ENCODE measurements around the gene SMARCD1. TPM values are rescaled to one million over a fixed set of nuclear protein-coding genes. Genes with fewer than 3 reads are reported as not detected.
A peak's percentile ranks its signal among the peaks of the same experiment; 100 is the strongest.

The SMARCD1 gene
- total and polyA plus RNA-seq, 7 donors: 11.7 to 21.1 (median 16.4) TPM

DNA sequence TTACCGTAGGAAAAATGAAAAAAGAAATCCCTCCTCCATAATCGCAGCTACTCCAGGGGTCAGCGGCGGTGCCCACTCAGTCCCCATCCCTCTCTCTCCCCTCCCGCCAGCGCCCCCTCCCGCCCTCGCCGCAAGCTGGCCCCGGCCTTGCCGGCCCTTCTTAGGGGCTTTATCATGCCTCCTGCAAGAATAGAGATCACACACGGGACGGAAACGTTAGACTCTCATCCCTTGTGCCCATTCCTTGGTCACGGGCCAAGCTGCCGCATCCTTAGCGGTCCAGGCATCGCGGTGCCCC is 26.2 kb downstream of the SMARCD1 start:
- Histone ChIP-seq H3K36me3 (ENCODE audit: insufficient read depth in 1 of 2, low read depth in 1 of 2) (peaks cover 0 to 37% of the 10 kb centered on the region in 2 donors), H3K4me1 (peaks cover 70% of the 10 kb centered on the region), H3K4me3 (peak overlapping the region; percentile 87), H3K27ac (peak overlapping the region; percentile 96), H3K9me3 (no peaks in the 10 kb centered on the region), H3K27me3 (ENCODE audit: insufficient read depth in 3 of 3, low read length in 2 of 3) (no peaks in the 10 kb centered on the region)
- TF ChIP-seq, protein P1, sequence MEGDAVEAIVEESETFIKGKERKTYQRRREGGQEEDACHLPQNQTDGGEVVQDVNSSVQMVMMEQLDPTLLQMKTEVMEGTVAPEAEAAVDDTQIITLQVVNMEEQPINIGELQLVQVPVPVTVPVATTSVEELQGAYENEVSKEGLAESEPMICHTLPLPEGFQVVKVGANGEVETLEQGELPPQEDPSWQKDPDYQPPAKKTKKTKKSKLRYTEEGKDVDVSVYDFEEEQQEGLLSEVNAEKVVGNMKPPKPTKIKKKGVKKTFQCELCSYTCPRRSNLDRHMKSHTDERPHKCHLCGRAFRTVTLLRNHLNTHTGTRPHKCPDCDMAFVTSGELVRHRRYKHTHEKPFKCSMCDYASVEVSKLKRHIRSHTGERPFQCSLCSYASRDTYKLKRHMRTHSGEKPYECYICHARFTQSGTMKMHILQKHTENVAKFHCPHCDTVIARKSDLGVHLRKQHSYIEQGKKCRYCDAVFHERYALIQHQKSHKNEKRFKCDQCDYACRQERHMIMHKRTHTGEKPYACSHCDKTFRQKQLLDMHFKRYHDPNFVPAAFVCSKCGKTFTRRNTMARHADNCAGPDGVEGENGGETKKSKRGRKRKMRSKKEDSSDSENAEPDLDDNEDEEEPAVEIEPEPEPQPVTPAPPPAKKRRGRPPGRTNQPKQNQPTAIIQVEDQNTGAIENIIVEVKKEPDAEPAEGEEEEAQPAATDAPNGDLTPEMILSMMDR (IDR thresholded peaks at IDR 0.05): no peak
- intact Hi-C loops (cut with DNase I): no loop called here
- 2 to 4% (median 3%) methylated on average over 19 of the region's 19 CpGs for WGBS, 3 donors
- DNase-seq (no peak), ATAC-seq (peak; percentile 0 to 11 (median 2))

DNA sequence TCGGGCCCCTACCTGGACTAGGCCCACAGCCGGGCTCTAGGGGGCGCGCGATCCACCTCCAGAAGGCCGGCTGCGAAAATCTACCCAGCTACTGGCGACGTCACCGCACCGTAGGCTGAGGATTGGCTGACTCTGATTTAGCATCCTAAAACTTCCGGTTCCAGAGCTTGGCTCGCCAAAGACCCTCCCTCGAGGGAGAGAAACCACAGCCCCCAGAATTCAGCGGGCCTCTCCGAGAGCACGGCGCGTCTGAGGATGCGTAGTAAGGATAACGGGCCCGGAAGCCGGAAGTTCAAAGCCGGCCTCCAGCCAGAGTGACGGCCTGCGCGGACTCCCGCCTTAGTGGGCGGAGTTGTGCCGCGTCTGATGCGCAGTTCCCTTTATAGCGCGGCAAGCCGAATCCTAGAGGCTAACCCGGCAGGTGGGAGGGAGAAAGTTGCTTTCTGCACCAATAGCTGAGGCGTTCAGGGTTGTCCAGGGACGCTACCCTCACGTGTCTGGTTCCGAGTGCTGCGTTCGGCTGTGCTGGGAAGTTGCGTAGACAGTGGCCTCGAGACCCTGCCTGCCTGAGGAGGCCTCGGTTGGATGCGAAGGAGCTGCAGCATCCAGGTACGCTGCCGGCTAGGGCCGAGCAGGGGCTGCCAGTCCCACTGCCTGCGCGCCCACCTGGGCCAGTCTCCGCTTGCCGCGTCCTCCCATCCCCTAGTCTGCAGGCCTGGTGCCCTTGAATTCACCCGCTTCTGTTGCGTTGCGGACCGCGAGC is 26.7 kb downstream of the SMARCD1 start, which contains the start of gene COX14:
COX14 (plus strand) TSS at position 544 of the 763 bp plus-strand sequence. CDS start 7,808 bp downstream, outside the sequence.
- Histone ChIP-seq H3K36me3 (ENCODE audit: insufficient read depth in 1 of 2, low read depth in 1 of 2) (peaks cover 0 to 32% of the 10 kb centered on the region in 2 donors), H3K4me3 (peak within 1 kb of the TSS; percentile 87), H3K9me3 (no peaks in the 10 kb centered on the region), H3K27ac (peak within 1 kb of the TSS; percentile 96), H3K4me1 (peaks cover 70% of the 10 kb centered on the region), H3K27me3 (ENCODE audit: insufficient read depth in 3 of 3, low read length in 2 of 3) (no peaks in the 10 kb centered on the region)
- intact Hi-C loops (cut with DNase I): loop anchor here (1.0 to 2.0 kb wide), 2 partner anchors 55 kb away; partner anchors contain the start of gene CERS5 (in 2 of the 2)
- ATAC-seq (peak; percentile 80 to 85 (median 83)), DNase-seq (peak; percentile 98 to 99)
- WGBS, 3 donors: 0% methylated on average over 54 to 59 of the region's 59 CpGs
- TF ChIP-seq, protein P1 (IDR thresholded peaks at IDR 0.05): peak; percentile 80

DNA sequence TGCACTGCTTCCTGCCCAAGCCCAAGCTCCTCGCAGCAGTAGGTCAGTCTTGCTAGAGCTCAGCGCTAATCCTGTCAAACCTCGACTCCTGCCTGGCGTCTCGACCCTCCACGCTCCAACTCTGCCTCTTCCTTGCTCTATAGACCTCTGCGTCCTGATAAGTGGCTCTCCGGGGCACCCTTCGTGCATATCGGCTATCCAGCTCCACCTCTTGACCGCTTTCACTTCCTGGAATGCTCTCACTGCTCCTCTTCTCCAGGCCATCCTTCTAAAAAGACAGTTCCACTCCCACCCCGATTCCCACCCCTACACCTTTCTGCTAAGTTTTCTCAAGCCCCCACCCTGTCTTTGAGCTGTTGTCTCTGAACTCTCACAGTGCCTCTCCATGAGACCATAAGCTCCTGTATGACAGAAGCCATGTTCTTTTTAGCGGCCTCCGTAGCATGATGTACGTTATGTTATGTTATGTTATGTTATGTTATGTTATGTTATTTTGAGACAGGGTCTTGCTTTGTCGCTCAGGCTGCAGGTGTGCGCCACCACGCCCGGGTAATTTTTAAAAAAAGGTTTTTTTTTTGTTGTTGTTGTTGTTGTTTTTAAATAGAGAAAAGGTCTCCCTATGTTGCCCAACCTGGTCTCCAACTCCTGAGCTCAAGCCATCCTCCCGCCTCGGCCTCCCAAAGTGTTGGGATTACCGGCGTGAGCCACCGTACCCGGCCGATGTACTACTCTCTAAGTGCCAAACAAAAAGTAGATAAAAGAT is 27.5 kb downstream of the SMARCD1 start:
- Histone ChIP-seq H3K27me3 (ENCODE audit: insufficient read depth in 3 of 3, low read length in 2 of 3) (no peaks in the 10 kb centered on the region), H3K9me3 (no peaks in the 10 kb centered on the region), H3K4me3 (peak overlapping the region; percentile 87), H3K27ac (peak overlapping the region; percentile 96), H3K4me1 (peaks cover 74% of the 10 kb centered on the region), H3K36me3 (ENCODE audit: insufficient read depth in 1 of 2, low read depth in 1 of 2) (peaks cover 0 to 24% of the 10 kb centered on the region in 2 donors)
- intact Hi-C loops (cut with DNase I): loop anchor here (1.0 to 2.0 kb wide), 2 partner anchors 54 to 55 kb away; partner anchors contain the start of gene CERS5 (in 2 of the 2)
- DNase-seq: no peak
- WGBS, 3 donors: 18 to 22% (median 19%) methylated on average over 26 of the region's 26 CpGs
- TF ChIP-seq, protein P1 (IDR thresholded peaks at IDR 0.05): no peak
- peak in 2 of 4 donors; percentile 0 to 8 for ATAC-seq

DNA sequence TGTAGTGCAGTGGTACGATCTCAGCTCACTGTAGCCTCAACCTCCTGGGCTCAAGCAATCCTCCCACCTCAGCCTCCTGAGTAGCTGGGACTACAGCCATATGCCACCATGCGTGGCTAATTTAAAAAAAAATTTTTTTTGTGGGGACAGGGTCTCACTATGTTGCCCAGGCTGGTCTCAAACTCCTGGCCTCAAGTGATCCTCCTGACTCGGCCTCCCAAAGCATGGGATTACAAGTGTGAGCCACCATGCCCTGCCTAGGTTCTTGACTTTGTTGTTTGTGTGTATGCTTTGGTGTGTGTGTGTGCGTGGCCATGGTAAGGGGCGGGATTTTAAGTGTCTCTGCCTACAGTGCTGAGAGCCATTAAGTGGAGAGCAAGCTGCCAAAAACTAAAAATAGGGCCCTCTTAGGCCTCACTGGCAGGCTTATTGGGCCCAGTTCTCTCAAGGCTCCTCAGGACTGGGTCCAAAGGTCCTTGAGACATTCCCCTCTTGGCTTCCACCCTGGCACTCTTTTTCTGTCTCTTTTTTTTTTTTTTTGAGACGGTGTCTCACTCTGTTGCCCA is 32.0 kb downstream of the SMARCD1 start:
- 52 to 70% (median 63%) methylated on average over 6 of the region's 6 CpGs for WGBS, 3 donors
- DNase-seq: no peak
- Histone ChIP-seq H3K4me1 (peaks cover 38% of the 10 kb centered on the region), H3K4me3 (no peak overlapping the region), H3K9me3 (no peaks in the 10 kb centered on the region), H3K36me3 (ENCODE audit: insufficient read depth in 1 of 2, low read depth in 1 of 2) (peaks cover 0 to 46% of the 10 kb centered on the region in 2 donors), H3K27ac (peak overlapping the region; percentile 50), H3K27me3 (ENCODE audit: insufficient read depth in 3 of 3, low read length in 2 of 3) (no peaks in the 10 kb centered on the region)
- TF ChIP-seq, protein P1 (IDR thresholded peaks at IDR 0.05): no peak
- ATAC-seq: peak; percentile 10 to 73 (median 57)
- intact Hi-C loops (cut with DNase I): no loop called here
